ENCODE measurements around the gene HENMT1. TPM values are rescaled to one million over a fixed set of nuclear protein-coding genes. Genes with fewer than 3 reads are reported as not detected.

HENMT1 gene
- 2.2 and 2.4 TPM in 2 replicates for total RNA-seq

DNA sequence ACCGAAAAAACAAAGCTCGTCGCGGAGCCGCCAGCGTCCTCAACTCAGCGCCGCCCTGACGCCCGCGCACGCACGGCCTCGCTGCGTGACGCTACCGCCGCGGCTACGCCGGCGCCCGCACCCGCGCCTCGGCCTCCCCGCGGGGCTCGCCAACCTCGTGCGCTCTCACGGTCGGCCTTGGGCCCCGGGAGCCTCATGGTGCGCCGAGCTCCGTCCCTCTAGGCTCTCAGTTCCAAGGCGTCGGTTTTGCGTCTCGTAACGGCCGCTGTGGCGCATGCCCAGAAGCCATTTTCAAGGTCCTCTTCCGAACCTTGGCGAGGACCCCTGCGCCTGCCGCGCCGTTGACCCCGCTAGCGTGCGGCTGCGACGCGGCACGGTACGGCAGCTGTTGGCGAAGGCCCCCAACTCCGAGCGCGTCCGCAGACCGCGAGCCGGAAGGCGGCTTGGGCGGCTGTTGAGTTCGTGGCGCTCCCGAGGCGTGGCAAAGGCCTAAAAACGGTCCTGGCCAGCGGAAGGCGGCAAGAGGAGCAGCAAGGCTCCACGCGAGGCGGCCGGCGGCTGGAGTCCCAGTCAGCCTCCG lies at the start of gene HENMT1:
TSS of gene HENMT1 (minus strand) at position 64 of the 580 bp plus-strand sequence. CDS start 1,209 bp downstream, outside the sequence.

DNA sequence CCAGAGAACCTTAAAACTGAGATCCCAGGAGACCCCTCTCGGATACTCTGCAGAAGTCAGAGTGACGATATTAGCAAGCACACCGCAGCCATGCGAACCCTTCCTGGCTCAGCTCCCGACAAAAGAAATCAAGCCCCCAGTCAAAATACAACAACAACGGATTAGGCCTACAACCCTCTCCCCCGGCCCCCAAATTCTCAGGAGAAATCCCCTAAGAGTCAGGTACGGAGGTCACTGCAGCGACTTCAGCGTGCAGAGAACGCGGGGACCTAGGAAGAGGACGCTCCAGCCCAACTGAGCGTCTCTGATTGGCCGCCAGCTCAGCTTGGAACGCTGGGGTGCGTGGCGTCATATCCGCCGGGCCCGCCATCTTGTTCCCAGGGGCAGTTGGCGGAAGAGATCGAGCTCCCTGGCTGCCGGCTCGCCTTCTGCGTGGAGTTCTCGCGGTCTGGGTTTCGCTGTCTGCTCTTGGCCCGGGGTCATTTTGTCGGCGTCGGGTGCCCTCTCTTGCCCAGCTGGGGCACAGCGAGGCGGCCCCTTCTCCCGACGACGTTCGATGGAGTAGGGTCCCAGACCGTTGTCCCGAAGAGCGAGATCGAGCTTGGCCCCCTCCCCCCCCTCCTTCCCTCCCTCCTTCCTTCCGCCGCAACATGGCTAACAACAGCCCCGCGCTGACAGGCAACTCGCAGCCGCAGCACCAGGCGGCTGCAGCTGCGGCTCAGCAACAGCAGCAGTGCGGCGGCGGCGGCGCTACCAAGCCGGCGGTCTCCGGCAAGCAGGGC lies 31.2 kb upstream of the HENMT1 start, which contains the start of gene PRPF38B:
TSS of gene PRPF38B (plus strand) at position 369 of the 782 bp plus-strand sequence. CDS start at position 651, 282 bp downstream.

Other genes with a start within 250 kb of the HENMT1 start
- under 0.01 TPM in 1 of 2 replicates, not detected in the other for gene NBPF6, start 210.8 kb downstream of the HENMT1 start, total RNA-seq
- gene EEIG2, start 101.0 kb downstream of the HENMT1 start, total RNA-seq = 0.34 and 2.6 TPM in 2 replicates
- 15.4 and 21.4 TPM in 2 replicates for gene PRPF38B, start 31.2 kb upstream of the HENMT1 start, total RNA-seq
- under 0.01 TPM in 1 of 2 replicates, not detected in the other for gene FNDC7, start 51.8 kb upstream of the HENMT1 start, total RNA-seq
- 40.3 and 61.5 TPM in 2 replicates for gene STXBP3, start 85.6 kb upstream of the HENMT1 start, total RNA-seq
- gene AKNAD1, start 196.0 kb upstream of the HENMT1 start, total RNA-seq = 0.68 TPM in 1 of 2 replicates, not detected in the other
- gene GPSM2, start 215.9 kb upstream of the HENMT1 start, total RNA-seq = 69.6 and 109 TPM in 2 replicates

Data from nasal cavity respiratory epithelium epithelial cell of viscerocranial mucosa (primary cell).